ENCODE measurements around the gene PAK5.

PAK5 gene

DNA sequence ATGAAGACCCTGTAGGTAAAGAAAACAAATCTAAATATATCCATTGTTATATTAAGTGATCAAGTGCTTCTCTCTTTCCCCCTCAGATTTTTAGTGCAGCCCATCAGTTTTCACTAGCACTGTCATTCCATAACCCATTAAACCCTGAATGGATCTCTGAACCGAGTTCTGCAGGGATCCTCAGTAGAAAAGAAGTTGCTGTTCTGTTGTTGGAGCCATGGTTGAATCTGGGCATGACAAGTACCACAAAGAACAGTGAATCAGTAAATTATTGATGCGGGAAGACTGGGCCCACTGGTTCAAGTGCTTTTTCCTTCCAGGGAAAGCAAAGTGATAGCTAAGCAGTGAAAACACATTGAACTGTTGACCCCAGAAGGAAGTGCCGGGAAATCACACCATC lies 264.1 kb downstream of the PAK5 start:
- Histone ChIP-seq H3K4me3 (ENCODE audit: low read depth, low read length) (no peak overlapping the region), H3K9me3 (no peaks in the 10 kb centered on the region), H3K36me3 (no peaks in the 10 kb centered on the region), H3K4me1 (peaks cover 28% of the 10 kb centered on the region), H3K27me3 (no peaks in the 10 kb centered on the region)
- no peak for DNase-seq
- TF ChIP-seq, protein P1, sequence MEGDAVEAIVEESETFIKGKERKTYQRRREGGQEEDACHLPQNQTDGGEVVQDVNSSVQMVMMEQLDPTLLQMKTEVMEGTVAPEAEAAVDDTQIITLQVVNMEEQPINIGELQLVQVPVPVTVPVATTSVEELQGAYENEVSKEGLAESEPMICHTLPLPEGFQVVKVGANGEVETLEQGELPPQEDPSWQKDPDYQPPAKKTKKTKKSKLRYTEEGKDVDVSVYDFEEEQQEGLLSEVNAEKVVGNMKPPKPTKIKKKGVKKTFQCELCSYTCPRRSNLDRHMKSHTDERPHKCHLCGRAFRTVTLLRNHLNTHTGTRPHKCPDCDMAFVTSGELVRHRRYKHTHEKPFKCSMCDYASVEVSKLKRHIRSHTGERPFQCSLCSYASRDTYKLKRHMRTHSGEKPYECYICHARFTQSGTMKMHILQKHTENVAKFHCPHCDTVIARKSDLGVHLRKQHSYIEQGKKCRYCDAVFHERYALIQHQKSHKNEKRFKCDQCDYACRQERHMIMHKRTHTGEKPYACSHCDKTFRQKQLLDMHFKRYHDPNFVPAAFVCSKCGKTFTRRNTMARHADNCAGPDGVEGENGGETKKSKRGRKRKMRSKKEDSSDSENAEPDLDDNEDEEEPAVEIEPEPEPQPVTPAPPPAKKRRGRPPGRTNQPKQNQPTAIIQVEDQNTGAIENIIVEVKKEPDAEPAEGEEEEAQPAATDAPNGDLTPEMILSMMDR (IDR thresholded peaks at IDR 0.05; ENCODE audit: low read depth, low read length) = no peak

DNA sequence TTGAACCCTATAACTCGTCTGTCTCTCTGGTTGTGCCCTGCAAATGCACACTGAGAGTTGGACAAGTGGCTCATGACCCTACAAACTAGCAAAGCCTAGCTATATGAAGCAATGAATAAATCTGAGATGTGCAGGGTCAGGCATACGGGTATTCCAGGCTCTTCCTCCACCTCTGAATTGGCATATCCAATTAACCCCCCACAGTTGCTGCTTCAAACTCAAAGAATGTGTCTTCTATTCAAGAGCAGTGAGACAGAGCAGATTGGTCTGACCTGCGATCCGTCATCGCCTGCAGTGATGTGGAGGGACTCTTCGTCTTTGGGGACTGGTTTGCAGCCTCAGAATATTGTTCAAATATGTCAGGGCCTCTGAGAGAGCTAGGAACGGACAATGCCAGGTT lies 264.7 kb downstream of the PAK5 start:
- Histone ChIP-seq H3K4me3 (ENCODE audit: low read depth, low read length) (no peak overlapping the region), H3K36me3 (no peaks in the 10 kb centered on the region), H3K9me3 (no peaks in the 10 kb centered on the region), H3K27me3 (no peaks in the 10 kb centered on the region), H3K4me1 (peaks cover 28% of the 10 kb centered on the region)
- no peak for DNase-seq
- TF ChIP-seq, protein P1 (IDR thresholded peaks at IDR 0.05; ENCODE audit: low read depth, low read length) = no peak

DNA sequence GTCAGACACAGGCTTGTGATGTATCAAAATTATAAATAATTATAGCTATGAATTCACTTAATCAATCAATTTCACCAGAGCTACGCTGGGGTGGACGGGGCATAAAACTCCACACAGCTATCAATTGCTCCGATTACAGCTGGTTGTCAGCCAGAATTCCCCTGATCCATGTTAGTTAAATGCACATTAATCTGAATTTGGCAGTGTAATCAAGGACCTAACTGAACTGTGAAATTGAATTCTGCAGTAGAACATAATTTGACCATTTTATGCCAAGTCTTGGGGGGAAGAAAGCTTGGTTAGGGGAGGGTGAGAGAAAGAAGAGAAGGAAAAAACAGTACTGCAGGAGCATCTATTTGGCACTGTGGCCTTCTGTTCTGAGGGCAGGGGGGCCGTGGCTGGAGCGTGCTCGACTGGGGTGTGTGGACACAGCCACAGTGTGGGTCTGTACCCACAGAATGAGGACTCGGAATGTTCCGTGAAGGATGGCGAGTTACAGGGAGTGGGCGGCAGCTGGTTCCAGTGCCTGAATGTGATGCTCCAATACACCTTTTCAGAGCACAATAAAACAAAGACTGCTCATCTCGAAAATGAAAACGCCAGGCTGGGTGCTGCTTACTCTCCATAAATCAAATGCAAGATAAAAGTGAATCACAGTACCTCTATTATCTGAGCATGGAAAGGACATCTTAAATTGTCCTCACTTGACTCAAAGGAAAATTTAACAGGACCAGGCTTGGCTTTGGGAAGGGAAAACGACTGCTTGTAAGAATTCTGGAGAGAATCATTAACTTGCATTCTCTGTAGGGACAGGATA lies 265.3 kb downstream of the PAK5 start:
- Histone ChIP-seq H3K36me3 (no peaks in the 10 kb centered on the region), H3K4me1 (peaks cover 28% of the 10 kb centered on the region), H3K9me3 (no peaks in the 10 kb centered on the region), H3K4me3 (ENCODE audit: low read depth, low read length) (no peak overlapping the region), H3K27me3 (no peaks in the 10 kb centered on the region)
- no peak for DNase-seq
- TF ChIP-seq, protein P1 (IDR thresholded peaks at IDR 0.05; ENCODE audit: low read depth, low read length) = no peak

DNA sequence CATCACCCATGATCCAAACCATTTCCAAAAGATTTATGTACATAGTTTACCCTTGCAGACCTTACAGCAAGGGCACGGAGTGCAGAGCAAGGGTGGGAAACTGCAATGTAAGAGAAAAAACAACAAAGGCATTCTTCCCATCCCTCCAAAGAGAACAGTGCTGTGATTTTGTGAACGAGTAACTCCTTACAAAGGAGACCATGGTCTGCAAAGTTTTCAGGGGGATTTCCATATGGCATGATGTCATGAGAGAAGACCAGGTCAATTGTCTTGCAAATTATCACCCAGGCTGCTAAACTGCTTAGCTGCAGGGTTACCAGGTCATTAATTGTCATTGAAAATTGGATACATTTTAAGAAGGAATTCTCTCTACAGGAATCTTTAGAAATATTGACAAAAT lies 266.2 kb downstream of the PAK5 start:
- Histone ChIP-seq H3K4me3 (ENCODE audit: low read depth, low read length) (no peak overlapping the region), H3K36me3 (no peaks in the 10 kb centered on the region), H3K27me3 (no peaks in the 10 kb centered on the region), H3K9me3 (no peaks in the 10 kb centered on the region), H3K4me1 (peaks cover 31% of the 10 kb centered on the region)
- TF ChIP-seq, protein P1 (IDR thresholded peaks at IDR 0.05; ENCODE audit: low read depth, low read length) = no peak
- DNase-seq = no peak

DNA sequence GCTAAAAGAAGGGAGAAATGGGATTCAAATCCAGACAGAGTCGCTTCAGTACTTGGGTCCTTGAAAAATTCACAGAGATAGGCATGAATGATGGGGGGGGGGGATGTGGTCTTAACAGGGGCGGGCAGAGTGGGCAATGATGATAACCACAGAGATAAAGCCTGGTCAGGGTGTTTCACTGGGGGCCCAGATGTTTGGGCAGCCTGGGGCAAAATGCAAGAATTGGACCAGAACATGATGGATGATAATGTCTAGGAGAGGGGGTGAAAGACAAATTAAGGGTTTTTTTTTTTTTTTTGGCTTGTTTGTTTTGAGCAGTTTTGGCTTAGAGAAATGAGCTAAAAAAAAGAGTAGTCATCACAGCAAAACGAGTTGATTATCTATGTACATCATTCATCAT lies 267.1 kb downstream of the PAK5 start:
- Histone ChIP-seq H3K9me3 (no peaks in the 10 kb centered on the region), H3K4me3 (ENCODE audit: low read depth, low read length) (no peak overlapping the region), H3K27me3 (no peaks in the 10 kb centered on the region), H3K4me1 (peaks cover 31% of the 10 kb centered on the region), H3K36me3 (no peaks in the 10 kb centered on the region)
- TF ChIP-seq, protein P1 (IDR thresholded peaks at IDR 0.05; ENCODE audit: low read depth, low read length) = no peak
- DNase-seq = no peak

DNA sequence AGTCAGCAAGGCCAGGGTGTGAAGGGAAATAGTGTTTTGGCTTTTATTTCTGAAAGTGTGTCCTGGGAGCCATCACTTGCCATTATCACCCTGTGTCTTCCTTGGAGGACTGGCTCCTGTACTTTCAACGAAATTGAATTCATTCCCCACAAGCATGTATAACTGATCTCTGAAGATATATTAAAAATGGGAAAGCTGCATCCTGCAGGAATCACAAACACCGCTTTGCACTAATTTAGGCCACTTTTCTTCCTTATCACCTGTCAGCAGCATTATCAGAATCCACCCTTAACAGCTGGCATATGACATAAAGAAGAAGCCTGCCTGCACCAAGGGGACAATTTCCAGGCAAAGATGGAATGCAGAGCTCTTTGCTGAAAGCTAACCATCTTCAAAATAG lies 268.3 kb downstream of the PAK5 start:
- Histone ChIP-seq H3K4me3 (ENCODE audit: low read depth, low read length) (no peak overlapping the region), H3K36me3 (no peaks in the 10 kb centered on the region), H3K4me1 (peaks cover 31% of the 10 kb centered on the region), H3K9me3 (no peaks in the 10 kb centered on the region), H3K27me3 (no peaks in the 10 kb centered on the region)
- TF ChIP-seq, protein P1 (IDR thresholded peaks at IDR 0.05; ENCODE audit: low read depth, low read length) = no peak
- peak; percentile 45 for DNase-seq
